Neural crest cell (in vitro differentiated cells): ENCODE results near the gene SLC25A39. TPM values are rescaled to one million over a fixed set of nuclear protein-coding genes. Genes with fewer than 3 reads are reported as not detected.
"Not testable (repeated sequence)": the region's sequence is repeated elsewhere in the genome, so short reads cannot be mapped to it uniquely, and the experiment has no call there.

Experiments
- DNase-seq: peaks from one replicate; pipeline ENCODE4 v3.0.0; 2021; ENCODE audit warnings: low read depth, mixed read lengths, low spot score
- H3K27ac Mint-ChIP-seq: one replicate; pipeline ENCODE4 v1.8.0; 2021; ENCODE audit warnings: mild to moderate bottlenecking, mixed read lengths; ENCODE audit not compliant: unreplicated experiment
- H3K27me3 Mint-ChIP-seq: 2 replicates; pipeline ENCODE4 v1.8.0; 2021; ENCODE audit warnings: low read depth, mild to moderate bottlenecking, mixed read lengths
- H3K36me3 Mint-ChIP-seq: 2 replicates; pipeline ENCODE4 v1.8.0; 2021; ENCODE audit warnings: low read depth, mild to moderate bottlenecking, mixed read lengths
- H3K4me1 Mint-ChIP-seq: 2 replicates; pipeline ENCODE4 v1.8.0; 2021; ENCODE audit warnings: mixed read lengths
- H3K4me3 Mint-ChIP-seq: one replicate; pipeline ENCODE4 v1.8.0; 2021; ENCODE audit warnings: mild to moderate bottlenecking, mixed read lengths
- H3K9me3 Mint-ChIP-seq: 2 replicates; pipeline ENCODE4 v1.8.0; 2021; ENCODE audit warnings: mixed read lengths
- CTCF ChIP-seq: fragments of 200-600 bp; sonication (generic); conservative IDR thresholded peaks from 2 replicates; pipeline ENCODE4 v1.5.0; 2021; ENCODE audit warnings: antibody characterized with exemption, mild to moderate bottlenecking
- long read RNA-seq: library from polyadenylated mRNA; unstranded; transcript quantifications from one replicate; pipeline ENCODE4 v2.0.0, GENCODE V29; 2020
- total RNA-seq: library from RNA; stranded (reverse); gene quantifications from 2 replicates; pipeline ENCODE4 v1.2.1, GENCODE V29; 2021

The SLC25A39 gene
- total RNA-seq: 114 and 122 TPM in 2 replicates
- long read RNA-seq, transcript SLC25A39-202 (12 exons, 1,565 nt): minor isoform, 9 of 76 reads
- long read RNA-seq, transcript SLC25A39-201 (12 exons, 1,607 nt): major isoform, 45 of 76 reads
- long read RNA-seq, transcript SLC25A39-203 (11 exons, 1,274 nt): minor isoform, 7 of 76 reads
- long read RNA-seq, partial matches to known transcripts: 3 of 76 reads
- long read RNA-seq, other reads (novel, unspliced or antisense): 9 of 76 reads

GRCh38 chr17:44324571-44325275 is at the start of gene SLC25A39:
Gene SLC25A39, minus strand, starts transcription at chr17:44324823. Its CDS starts 1,261 bp downstream, at chr17:44323562.
- H3K9me3 Mint-ChIP-seq: no peaks in the 10 kb centered on the region
- no peak within 1 kb of the TSS for H3K27ac Mint-ChIP-seq
- peaks cover 22% of the 10 kb centered on the region for H3K27me3 Mint-ChIP-seq
- H3K36me3 Mint-ChIP-seq: no peaks in the 10 kb centered on the region
- H3K4me3 Mint-ChIP-seq: peak within 1 kb of the TSS; percentile 88
- no peak for TF ChIP-seq CTCF
- peaks cover 23% of the 10 kb centered on the region for H3K4me1 Mint-ChIP-seq
- DNase-seq: peak; percentile 95

GRCh38 chr17:44372036-44372435 is 47.4 kb upstream of the SLC25A39 start:
- DNase-seq: no peak
- Mint-ChIP-seq H3K4me3 (peak overlapping the region; percentile 58), H3K36me3 (no peaks in the 10 kb centered on the region), H3K9me3 (peaks cover 2% of the 10 kb centered on the region), H3K27me3 (peaks cover 11% of the 10 kb centered on the region), H3K27ac (peak overlapping the region; percentile 43), H3K4me1 (peaks cover 3% of the 10 kb centered on the region)
- TF ChIP-seq CTCF: no peak

- peak overlapping the region; percentile 61 for H3K4me3 Mint-ChIP-seq
- H3K9me3 Mint-ChIP-seq, H3K4me1 Mint-ChIP-seq, DNase-seq, H3K36me3 Mint-ChIP-seq: not testable (repeated sequence)
- peaks cover 34% of the 10 kb centered on the region for H3K27me3 Mint-ChIP-seq
- peak overlapping the region; percentile 92 for H3K27ac Mint-ChIP-seq
Observed at GRCh38 chr17:44369414-44370023, 44.9 kb upstream of the SLC25A39 start.

GRCh38 chr17:44368391-44369243 is 44.0 kb upstream of the SLC25A39 start:
- H3K4me3 Mint-ChIP-seq: not testable (repeated sequence)

GRCh38 chr17:44367231-44367979 is 42.8 kb upstream of the SLC25A39 start:
- Mint-ChIP-seq H3K9me3 (peaks cover 2% of the 10 kb centered on the region), H3K36me3 (no peaks in the 10 kb centered on the region), H3K27ac (no peak overlapping the region), H3K4me3 (peak overlapping the region; percentile 95), H3K27me3 (peaks cover 36% of the 10 kb centered on the region), H3K4me1 (peaks cover 3% of the 10 kb centered on the region)
- DNase-seq: no peak
- TF ChIP-seq CTCF: no peak

More at GRCh38 chr17:44368391-44369243, 44.0 kb upstream of the SLC25A39 start:
- H3K9me3 Mint-ChIP-seq, H3K4me1 Mint-ChIP-seq, H3K36me3 Mint-ChIP-seq, H3K27ac Mint-ChIP-seq, DNase-seq: not testable (repeated sequence)
- peaks cover 36% of the 10 kb centered on the region for H3K27me3 Mint-ChIP-seq

GRCh38 chr17:44365051-44365450 is 40.4 kb upstream of the SLC25A39 start:
- not testable (repeated sequence) for H3K27ac Mint-ChIP-seq, DNase-seq, H3K9me3 Mint-ChIP-seq, H3K36me3 Mint-ChIP-seq
- H3K4me3 Mint-ChIP-seq: peak overlapping the region; percentile 95
- H3K27me3 Mint-ChIP-seq: peaks cover 34% of the 10 kb centered on the region
- peaks cover 21% of the 10 kb centered on the region for H3K4me1 Mint-ChIP-seq
